ENCODE data around the gene PEX14.

The PEX14 gene

GRCh38 chr1:10593750-10594149 is 119.0 kb downstream of the PEX14 start:
- no peak for DNase-seq (ENCODE audit: low read depth in 2 of 2)

- no peak for DNase-seq (ENCODE audit: low read depth in 2 of 2)
Observed at GRCh38 chr1:10594595-10595223, 120.0 kb downstream of the PEX14 start.

GRCh38 chr1:10596780-10597179 is 122.0 kb downstream of the PEX14 start:
- DNase-seq (ENCODE audit: low read depth in 2 of 2) = no peak

- DNase-seq (ENCODE audit: low read depth in 2 of 2) = no peak
Observed at GRCh38 chr1:10597492-10598388, 123.0 kb downstream of the PEX14 start.

GRCh38 chr1:10598389-10598702 is 123.6 kb downstream of the PEX14 start:
- DNase-seq (ENCODE audit: low read depth in 2 of 2) = no peak

GRCh38 chr1:10599194-10599861 is 124.6 kb downstream of the PEX14 start:
- DNase-seq (ENCODE audit: low read depth in 2 of 2) = no peak

- DNase-seq (ENCODE audit: low read depth in 2 of 2) = no peak
Observed at GRCh38 chr1:10601342-10602070, 126.8 kb downstream of the PEX14 start.

GRCh38 chr1:10602936-10603335 is 128.2 kb downstream of the PEX14 start:
- no peak for DNase-seq (ENCODE audit: low read depth in 2 of 2)

- no peak for DNase-seq (ENCODE audit: low read depth in 2 of 2)
Observed at GRCh38 chr1:10604966-10605365, 130.2 kb downstream of the PEX14 start.

- DNase-seq (ENCODE audit: low read depth in 2 of 2) = no peak
Observed at GRCh38 chr1:10606064-10606463, 131.3 kb downstream of the PEX14 start.

GRCh38 chr1:10607228-10607627 is 132.5 kb downstream of the PEX14 start:
- DNase-seq (ENCODE audit: low read depth in 2 of 2) = no peak

GRCh38 chr1:10608690-10609089 is 133.9 kb downstream of the PEX14 start:
- no peak for DNase-seq (ENCODE audit: low read depth in 2 of 2)

GRCh38 chr1:10610901-10611600 is 136.3 kb downstream of the PEX14 start:
- no peak for DNase-seq (ENCODE audit: low read depth in 2 of 2)

- no peak for DNase-seq (ENCODE audit: low read depth in 2 of 2)
Observed at GRCh38 chr1:10612436-10613160, 137.8 kb downstream of the PEX14 start.

- DNase-seq (ENCODE audit: low read depth in 2 of 2) = no peak
Observed at GRCh38 chr1:10613340-10613739, 138.6 kb downstream of the PEX14 start.

GRCh38 chr1:10613861-10614260 is 139.1 kb downstream of the PEX14 start:
- no peak for DNase-seq (ENCODE audit: low read depth in 2 of 2)

- DNase-seq (ENCODE audit: low read depth in 2 of 2) = no peak
Observed at GRCh38 chr1:10614377-10615225, 139.9 kb downstream of the PEX14 start.

- no peak for DNase-seq (ENCODE audit: low read depth in 2 of 2)
Observed at GRCh38 chr1:10615332-10615731, 140.6 kb downstream of the PEX14 start.

GRCh38 chr1:10615932-10616671 is 141.4 kb downstream of the PEX14 start:
- DNase-seq (ENCODE audit: low read depth in 2 of 2) = no peak

Data from activated CD8-positive, alpha-beta memory T cell treated with anti-CD3 and anti-CD28 coated beads for 4 hours (primary cell).